SK-N-SH treated with all-trans-retinoic acid at 6 μM for 48 hours (cell line): ENCODE results near the gene COL9A3.

ENCODE experiments used
- ATAC-seq: fragments of 200-7000 bp; cut with Tn5 transposase; 3 replicates; pipeline ENCODE4 v1.9.1; 2020; ENCODE audit warnings: mild to moderate bottlenecking, moderate library complexity
- ARNTL ChIP-seq: fragments of 450-650 bp; formaldehyde crosslinking; IDR thresholded peaks from 2 replicates; pipeline ENCODE4 v1.5.0; 2020; ENCODE audit warnings: low read depth, mild to moderate bottlenecking, moderate library complexity, borderline replicate concordance
- BACH2 ChIP-seq: fragments of 250-450 bp; sonication (Bioruptor Pico); IDR thresholded peaks from 2 replicates; pipeline ENCODE4 v1.9.0; 2021; ENCODE audit warnings: mild to moderate bottlenecking, borderline replicate concordance
- CREB5 ChIP-seq: fragments of 250-450 bp; sonication (Bioruptor Pico); IDR thresholded peaks from 2 replicates; pipeline ENCODE4 v1.5.1; 2020; ENCODE audit warnings: low read depth, mild to moderate bottlenecking, moderate library complexity
- CSDC2 ChIP-seq: fragments of 250-450 bp; sonication (Bioruptor Pico); IDR thresholded peaks from 2 replicates; pipeline ENCODE4 v1.5.0; 2020; ENCODE audit warnings: mild to moderate bottlenecking, moderate library complexity
- CSRNP3 ChIP-seq: fragments of 250-450 bp; sonication (Bioruptor Pico); IDR thresholded peaks from 2 replicates; pipeline ENCODE4 v1.5.1; 2021; ENCODE audit warnings: mild to moderate bottlenecking, moderate library complexity
- ESRRG ChIP-seq: fragments of 250-450 bp; sonication (Bioruptor Pico); IDR thresholded peaks from 2 replicates; pipeline ENCODE4 v1.6.1; 2021; ENCODE audit warnings: mild to moderate bottlenecking
- GLIS3 ChIP-seq: fragments of 250-450 bp; sonication (Bioruptor Pico); IDR thresholded peaks from 2 replicates; pipeline ENCODE4 v1.5.0; 2020; ENCODE audit warnings: mild to moderate bottlenecking, moderate library complexity
- ISL1 ChIP-seq: fragments of 250-450 bp; sonication (Bioruptor Pico); IDR thresholded peaks from 2 replicates; pipeline ENCODE4 v2.1.2; 2022; ENCODE audit warnings: mild to moderate bottlenecking, moderate library complexity
- PATZ1 ChIP-seq: fragments of 250-450 bp; sonication (Bioruptor Pico); IDR thresholded peaks from 2 replicates; pipeline ENCODE4 v1.8.0; 2020; ENCODE audit warnings: mild to moderate bottlenecking, moderate library complexity, borderline replicate concordance
- POU6F1 ChIP-seq: fragments of 250-450 bp; sonication (Bioruptor Pico); IDR thresholded peaks from 2 replicates; pipeline ENCODE4 v1.8.0; 2021; ENCODE audit warnings: low read depth, mild to moderate bottlenecking, moderate library complexity, borderline replicate concordance
- RARB ChIP-seq: fragments of 250-450 bp; sonication (Bioruptor Pico); IDR thresholded peaks from 2 replicates; pipeline ENCODE4 v1.8.0; 2021; ENCODE audit warnings: mild to moderate bottlenecking, moderate library complexity
- SNAI2 ChIP-seq: fragments of 250-450 bp; sonication (Bioruptor Pico); IDR thresholded peaks from 2 replicates; pipeline ENCODE4 v1.5.0; 2020; ENCODE audit warnings: mild to moderate bottlenecking, moderate library complexity
- TCF4 ChIP-seq: fragments of 250-450 bp; sonication (Bioruptor Pico); IDR thresholded peaks from 2 replicates; pipeline ENCODE4 v1.8.0; 2021; ENCODE audit warnings: mild to moderate bottlenecking, moderate library complexity, borderline replicate concordance
- TOX ChIP-seq: fragments of 250-450 bp; sonication (Bioruptor Pico); IDR thresholded peaks from 2 replicates; pipeline ENCODE4 v1.8.0; 2021; ENCODE audit warnings: mild to moderate bottlenecking, moderate library complexity, borderline replicate concordance
- TSHZ2 ChIP-seq: fragments of 250-450 bp; sonication (Bioruptor Pico); IDR thresholded peaks from 2 replicates; pipeline ENCODE4 v1.5.0; 2020; ENCODE audit warnings: mild to moderate bottlenecking, moderate library complexity
- ZC3H10 ChIP-seq: fragments of 250-450 bp; sonication (Bioruptor Pico); IDR thresholded peaks from 2 replicates; pipeline ENCODE4 v1.5.1; 2021; ENCODE audit warnings: mild to moderate bottlenecking, moderate library complexity
- ZFP3 ChIP-seq: fragments of 250-450 bp; sonication (Bioruptor Pico); IDR thresholded peaks from 2 replicates; pipeline ENCODE4 v1.5.0; 2020; ENCODE audit warnings: mild to moderate bottlenecking, moderate library complexity
- ZFP30 ChIP-seq: fragments of 450-650 bp; formaldehyde crosslinking; IDR thresholded peaks from 2 replicates; pipeline ENCODE4 v1.5.0; 2022; ENCODE audit warnings: mild to moderate bottlenecking, moderate library complexity
- ZNF565 ChIP-seq: fragments of 450-650 bp; formaldehyde crosslinking; conservative IDR thresholded peaks from 2 replicates; pipeline ENCODE4 v1.5.0; 2020; ENCODE audit warnings: low read depth, mild to moderate bottlenecking, moderate library complexity
- ZNF70 ChIP-seq: fragments of 450-650 bp; formaldehyde crosslinking; IDR thresholded peaks from 2 replicates; pipeline ENCODE4 v1.5.0; 2020; ENCODE audit warnings: mild to moderate bottlenecking, moderate library complexity
- ZNF8 ChIP-seq: fragments of 450-650 bp; formaldehyde crosslinking; IDR thresholded peaks from 2 replicates; pipeline ENCODE4 v1.5.0; 2020; ENCODE audit warnings: mild to moderate bottlenecking, moderate library complexity

COL9A3 gene

GRCh38 chr20:62791301-62792181, 25.3 kb upstream of the COL9A3 start:
- peak; percentile 61 for ATAC-seq
- TF ChIP-seq CSDC2 (no peak), RARB (CRISPR knock-in tag) (no peak), BACH2 (CRISPR knock-in tag) (no peak), ZFP3 (CRISPR knock-in tag) (no peak), TSHZ2 (no peak), ZNF8 (CRISPR knock-in tag) (no peak), ZNF70 (CRISPR knock-in tag) (no peak)
- TF ChIP-seq, all 23 proteins: peak for 0

- ATAC-seq = no peak
- TF ChIP-seq CREB5 (CRISPR knock-in tag) = no peak
- TF ChIP-seq POU6F1 (CRISPR knock-in tag) = no peak
- no peak for TF ChIP-seq TCF4 (CRISPR knock-in tag)
- no peak for TF ChIP-seq GLIS3 (CRISPR knock-in tag)
- TF ChIP-seq PATZ1 (CRISPR knock-in tag) = no peak
- no peak for TF ChIP-seq ZC3H10 (CRISPR knock-in tag)
- TF ChIP-seq TOX = no peak
- no peak for TF ChIP-seq ESRRG
- TF ChIP-seq SNAI2 (CRISPR knock-in tag) = no peak
- TF ChIP-seq ARNTL (CRISPR knock-in tag) = no peak
- TF ChIP-seq ZNF8 (CRISPR knock-in tag) = no peak
- no peak for TF ChIP-seq RARB (CRISPR knock-in tag)
- TF ChIP-seq ZFP3 (CRISPR knock-in tag) = no peak
- no peak for TF ChIP-seq CSRNP3 (CRISPR knock-in tag)
- TF ChIP-seq BACH2 (CRISPR knock-in tag) = no peak
- no peak for TF ChIP-seq ISL1 (CRISPR knock-in tag)
- TF ChIP-seq ZFP30 (CRISPR knock-in tag) = no peak
- TF ChIP-seq ZNF70 (CRISPR knock-in tag) = no peak
- no peak for TF ChIP-seq CSDC2
- TF ChIP-seq ZNF565 (CRISPR knock-in tag) = no peak
Measured at GRCh38 chr20:62792182-62792939, 24.5 kb upstream of the COL9A3 start.
